ENCODE results near the gene EFCAB6.

The EFCAB6 gene

DNA sequence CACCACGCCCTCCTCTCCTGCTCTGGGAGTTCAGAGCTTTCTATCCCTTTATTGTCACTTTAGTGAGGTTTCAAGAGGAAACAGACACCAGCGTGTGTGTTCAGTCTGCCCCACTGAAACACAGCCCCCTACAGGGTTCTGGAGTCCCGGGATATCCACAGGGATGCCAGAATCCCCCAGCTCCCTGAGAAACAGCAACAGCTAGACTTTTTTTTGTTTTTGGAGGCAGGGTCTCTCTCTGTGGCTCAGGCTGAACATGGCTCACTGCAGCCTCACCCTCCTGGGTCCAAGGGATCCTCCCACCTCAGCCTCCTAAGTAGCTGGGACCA is 39.8 kb upstream of the EFCAB6 start:
- no peak for ATAC-seq
- TF ChIP-seq PATZ1 (CRISPR knock-in tag; IDR thresholded peaks at IDR 0.05; ENCODE audit: borderline replicate concordance) (no peak), ISL1 (CRISPR knock-in tag; IDR thresholded peaks at IDR 0.05) (no peak), POU6F1 (CRISPR knock-in tag; IDR thresholded peaks at IDR 0.05; ENCODE audit: borderline replicate concordance, low read depth) (no peak), CSDC2 (CRISPR knock-in tag; IDR thresholded peaks at IDR 0.05) (no peak), TCF4 (CRISPR knock-in tag; IDR thresholded peaks at IDR 0.05; ENCODE audit: borderline replicate concordance) (no peak), BACH2 (CRISPR knock-in tag; IDR thresholded peaks at IDR 0.05; ENCODE audit: borderline replicate concordance) (no peak), OSR1 (CRISPR knock-in tag; IDR thresholded peaks at IDR 0.05) (no peak)

DNA sequence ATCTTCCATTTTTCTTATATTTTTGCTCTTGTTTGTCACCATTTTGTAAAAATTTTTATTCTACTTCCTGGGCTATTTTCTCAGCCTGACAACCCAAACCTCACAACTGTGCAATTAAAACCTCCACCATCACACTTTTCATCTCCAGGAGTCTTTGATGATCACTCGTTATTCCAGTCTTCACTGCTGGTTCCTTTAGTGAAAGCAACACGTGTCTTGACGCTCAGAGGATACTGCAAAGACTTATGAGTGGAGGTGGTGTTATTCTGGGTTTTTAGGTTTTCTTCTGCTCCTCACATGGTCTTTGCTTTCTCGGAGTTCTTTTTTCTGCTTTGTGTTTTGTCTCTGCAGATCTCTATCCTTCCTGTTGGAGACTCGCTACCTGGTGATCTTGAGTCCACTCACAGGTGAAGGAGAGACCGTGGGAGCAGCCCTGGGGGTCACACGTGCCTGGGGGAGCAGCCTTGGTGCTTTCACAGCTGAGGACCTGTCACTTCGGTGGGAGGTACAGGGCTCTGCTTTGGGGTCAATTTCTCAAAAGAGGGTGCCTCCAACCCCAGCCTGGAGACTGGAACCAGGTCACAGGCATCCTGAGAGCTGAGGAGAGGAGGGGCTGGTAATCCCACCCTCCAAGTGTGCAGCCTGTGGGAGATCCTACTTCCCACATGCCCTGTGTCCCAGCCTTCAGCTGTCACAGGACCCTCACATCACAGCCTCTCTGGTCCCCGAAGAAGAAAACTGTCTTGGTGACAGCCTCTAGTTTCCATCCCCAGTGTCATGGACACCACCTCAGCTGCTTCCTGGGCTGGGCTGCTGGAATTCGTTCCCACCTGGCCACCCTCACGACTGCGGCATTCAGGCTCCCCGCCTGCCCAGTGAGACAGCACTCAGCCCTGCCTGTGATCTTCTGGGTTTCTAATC is 39.2 kb upstream of the EFCAB6 start:
- no peak for ATAC-seq
- TF ChIP-seq, protein P1, sequence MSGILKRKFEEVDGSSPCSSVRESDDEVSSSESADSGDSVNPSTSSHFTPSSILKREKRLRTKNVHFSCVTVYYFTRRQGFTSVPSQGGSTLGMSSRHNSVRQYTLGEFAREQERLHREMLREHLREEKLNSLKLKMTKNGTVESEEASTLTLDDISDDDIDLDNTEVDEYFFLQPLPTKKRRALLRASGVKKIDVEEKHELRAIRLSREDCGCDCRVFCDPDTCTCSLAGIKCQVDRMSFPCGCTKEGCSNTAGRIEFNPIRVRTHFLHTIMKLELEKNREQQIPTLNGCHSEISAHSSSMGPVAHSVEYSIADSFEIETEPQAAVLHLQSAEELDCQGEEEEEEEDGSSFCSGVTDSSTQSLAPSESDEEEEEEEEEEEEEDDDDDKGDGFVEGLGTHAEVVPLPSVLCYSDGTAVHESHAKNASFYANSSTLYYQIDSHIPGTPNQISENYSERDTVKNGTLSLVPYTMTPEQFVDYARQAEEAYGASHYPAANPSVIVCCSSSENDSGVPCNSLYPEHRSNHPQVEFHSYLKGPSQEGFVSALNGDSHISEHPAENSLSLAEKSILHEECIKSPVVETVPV (CRISPR knock-in tag; IDR thresholded peaks at IDR 0.05): no peak
- TF ChIP-seq SNAI2 (CRISPR knock-in tag; IDR thresholded peaks at IDR 0.05) (no peak), ZC3H10 (CRISPR knock-in tag; IDR thresholded peaks at IDR 0.05) (no peak), ISL1 (CRISPR knock-in tag; IDR thresholded peaks at IDR 0.05) (no peak), ESRRG (CRISPR knock-in tag; IDR thresholded peaks at IDR 0.05) (no peak), PATZ1 (CRISPR knock-in tag; IDR thresholded peaks at IDR 0.05; ENCODE audit: borderline replicate concordance) (no peak), ARNTL (CRISPR knock-in tag; IDR thresholded peaks at IDR 0.05; ENCODE audit: borderline replicate concordance, low read depth) (no peak), ZNF70 (CRISPR knock-in tag; IDR thresholded peaks at IDR 0.05) (no peak), BACH2 (CRISPR knock-in tag; IDR thresholded peaks at IDR 0.05; ENCODE audit: borderline replicate concordance) (no peak), ZNF565 (CRISPR knock-in tag; conservative IDR thresholded peaks at IDR 0.05; ENCODE audit: low read depth) (no peak)
- TF ChIP-seq, protein P2, sequence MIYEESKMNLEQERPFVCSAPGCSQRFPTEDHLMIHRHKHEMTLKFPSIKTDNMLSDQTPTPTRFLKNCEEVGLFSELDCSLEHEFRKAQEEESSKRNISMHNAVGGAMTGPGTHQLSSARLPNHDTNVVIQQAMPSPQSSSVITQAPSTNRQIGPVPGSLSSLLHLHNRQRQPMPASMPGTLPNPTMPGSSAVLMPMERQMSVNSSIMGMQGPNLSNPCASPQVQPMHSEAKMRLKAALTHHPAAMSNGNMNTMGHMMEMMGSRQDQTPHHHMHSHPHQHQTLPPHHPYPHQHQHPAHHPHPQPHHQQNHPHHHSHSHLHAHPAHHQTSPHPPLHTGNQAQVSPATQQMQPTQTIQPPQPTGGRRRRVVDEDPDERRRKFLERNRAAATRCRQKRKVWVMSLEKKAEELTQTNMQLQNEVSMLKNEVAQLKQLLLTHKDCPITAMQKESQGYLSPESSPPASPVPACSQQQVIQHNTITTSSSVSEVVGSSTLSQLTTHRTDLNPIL (CRISPR knock-in tag; IDR thresholded peaks at IDR 0.05; ENCODE audit: low read depth): no peak
- TF ChIP-seq, protein P3, sequence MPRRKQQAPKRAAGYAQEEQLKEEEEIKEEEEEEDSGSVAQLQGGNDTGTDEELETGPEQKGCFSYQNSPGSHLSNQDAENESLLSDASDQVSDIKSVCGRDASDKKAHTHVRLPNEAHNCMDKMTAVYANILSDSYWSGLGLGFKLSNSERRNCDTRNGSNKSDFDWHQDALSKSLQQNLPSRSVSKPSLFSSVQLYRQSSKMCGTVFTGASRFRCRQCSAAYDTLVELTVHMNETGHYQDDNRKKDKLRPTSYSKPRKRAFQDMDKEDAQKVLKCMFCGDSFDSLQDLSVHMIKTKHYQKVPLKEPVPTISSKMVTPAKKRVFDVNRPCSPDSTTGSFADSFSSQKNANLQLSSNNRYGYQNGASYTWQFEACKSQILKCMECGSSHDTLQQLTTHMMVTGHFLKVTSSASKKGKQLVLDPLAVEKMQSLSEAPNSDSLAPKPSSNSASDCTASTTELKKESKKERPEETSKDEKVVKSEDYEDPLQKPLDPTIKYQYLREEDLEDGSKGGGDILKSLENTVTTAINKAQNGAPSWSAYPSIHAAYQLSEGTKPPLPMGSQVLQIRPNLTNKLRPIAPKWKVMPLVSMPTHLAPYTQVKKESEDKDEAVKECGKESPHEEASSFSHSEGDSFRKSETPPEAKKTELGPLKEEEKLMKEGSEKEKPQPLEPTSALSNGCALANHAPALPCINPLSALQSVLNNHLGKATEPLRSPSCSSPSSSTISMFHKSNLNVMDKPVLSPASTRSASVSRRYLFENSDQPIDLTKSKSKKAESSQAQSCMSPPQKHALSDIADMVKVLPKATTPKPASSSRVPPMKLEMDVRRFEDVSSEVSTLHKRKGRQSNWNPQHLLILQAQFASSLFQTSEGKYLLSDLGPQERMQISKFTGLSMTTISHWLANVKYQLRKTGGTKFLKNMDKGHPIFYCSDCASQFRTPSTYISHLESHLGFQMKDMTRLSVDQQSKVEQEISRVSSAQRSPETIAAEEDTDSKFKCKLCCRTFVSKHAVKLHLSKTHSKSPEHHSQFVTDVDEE (CRISPR knock-in tag; IDR thresholded peaks at IDR 0.05): no peak

DNA sequence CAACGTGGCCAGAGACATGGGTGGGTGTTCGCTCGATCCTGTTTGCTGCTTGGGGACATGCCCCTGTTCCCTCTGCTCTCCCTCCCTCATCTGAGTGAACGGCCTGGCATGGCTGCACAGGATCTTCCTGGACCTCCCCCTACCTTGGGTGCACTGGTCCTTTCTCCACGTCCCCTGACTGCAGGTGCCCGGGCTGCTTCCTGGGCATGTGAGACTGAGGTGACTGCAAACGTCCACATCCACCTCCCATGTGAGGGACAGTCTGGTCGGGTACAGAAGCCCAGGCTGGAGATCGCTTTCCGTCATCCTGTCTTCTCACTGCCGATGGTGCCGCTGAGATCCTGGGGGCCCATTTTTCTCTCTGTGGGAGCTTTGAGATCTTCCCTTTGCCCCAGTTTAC is 38.4 kb upstream of the EFCAB6 start:
- TF ChIP-seq OSR1 (CRISPR knock-in tag; IDR thresholded peaks at IDR 0.05): no peak
- TF ChIP-seq ZNF565 (CRISPR knock-in tag; conservative IDR thresholded peaks at IDR 0.05; ENCODE audit: low read depth): no peak
- TF ChIP-seq GLIS3 (CRISPR knock-in tag; IDR thresholded peaks at IDR 0.05): no peak
- no peak for TF ChIP-seq SNAI2 (CRISPR knock-in tag; IDR thresholded peaks at IDR 0.05)
- no peak for TF ChIP-seq ESRRG (CRISPR knock-in tag; IDR thresholded peaks at IDR 0.05)
- TF ChIP-seq, protein P1 (CRISPR knock-in tag; IDR thresholded peaks at IDR 0.05): no peak
- no peak for ATAC-seq

All from SK-N-SH treated with all-trans-retinoic acid at 6 μM for 48 hours (cell line).